K562 (cell line): ENCODE results near the gene TFPI. TPM values are rescaled to one million over a fixed set of nuclear protein-coding genes. Genes with fewer than 3 reads are reported as not detected.

Experiments used
- EP300 ChIP-seq: IDR thresholded peaks from 2 replicates; pipeline ENCODE4 v1.6.1; 2012; ENCODE audit warnings: low read length, improper control_type of control experiment
- FOXA3 ChIP-seq, 2 experiments: fragments of 450-650 bp in 1 of 2; sonication (generic) in 1 of 2; formaldehyde crosslinking; IDR thresholded peaks in 1 of 2; conservative IDR thresholded peaks in 1 of 2; 2 replicates each; pipeline versions ENCODE4 v1.4.0 to v1.8.0; 2020 to 2022; ENCODE audit warnings: mild to moderate bottlenecking in 2 of 2, missing genetic modification reagents in 1 of 2
- FOXM1 ChIP-seq, 2 experiments: fragments of 450-650 bp in 1 of 2; sonication (generic) in 1 of 2; formaldehyde crosslinking in 1 of 2; IDR thresholded peaks; 2 replicates each; pipeline versions ENCODE4 v1.6.1 to v1.9.0; 2017 to 2022; ENCODE audit warnings: low read depth in 2 of 2, mild to moderate bottlenecking in 2 of 2, missing genetic modification reagents in 1 of 2, moderate library complexity in 1 of 2
- LCOR ChIP-seq: sonication (generic); formaldehyde crosslinking; IDR thresholded peaks from 2 replicates; pipeline ENCODE4 v1.8.0; 2022; ENCODE audit warnings: mild to moderate bottlenecking, missing genetic modification reagents
- MTA1 ChIP-seq: fragments of 450-650 bp; IDR thresholded peaks from 2 replicates; pipeline ENCODE4 v1.6.1; 2017; ENCODE audit warnings: borderline replicate concordance
- SETDB1 ChIP-seq: IDR thresholded peaks from one replicate; pipeline ENCODE4 v1.6.1; 2012; ENCODE audit warnings: low read length, control low read depth, inconsistent platforms
- ZNF140 ChIP-seq: fragments of 250-450 bp; sonication (Bioruptor Pico); IDR thresholded peaks from 2 replicates; pipeline ENCODE4 v1.8.0; 2021; ENCODE audit warnings: moderate library complexity, mild to moderate bottlenecking, inconsistent platforms
- ZNF165 ChIP-seq: fragments of 250-450 bp; sonication (Bioruptor Pico); IDR thresholded peaks from 2 replicates; pipeline ENCODE4 v1.4.0; 2020; ENCODE audit warnings: borderline replicate concordance
- ZNF3 ChIP-seq: fragments of 250-450 bp; sonication (Bioruptor Pico); IDR thresholded peaks from 2 replicates; pipeline ENCODE4 v1.5.0; 2021; ENCODE audit warnings: mild to moderate bottlenecking, moderate library complexity
- polyA plus RNA-seq, 8 experiments: library from polyadenylated mRNA; depleted of rRNA in 4 of 8; stranded (reverse) in 5 of 8; unstranded in 3 of 8; fragments of >200 nt; fragmentation: Nextera tagmentation in 2 of 8; fragmentation: Illumina TruSeq in 1 of 8; extraction: Ambion mirVana in 2 of 8; extraction: Trizol in 1 of 8; gene quantifications; 2 replicates each; pipeline versions ENCODE4 v1.2.1 to v1.2.3, GENCODE V29; 2011 to 2014; ENCODE audit warnings: inconsistent platforms in 1 of 8, missing spikeins in 1 of 8
- total RNA-seq, 7 experiments: library from RNA; depleted of rRNA in 6 of 7; stranded (reverse); fragments of >200 nt in 6 of 7; fragmentation: Illumina TruSeq in 2 of 7; extraction: Trizol in 2 of 7; gene quantifications; 2 replicates each; pipeline versions ENCODE4 v1.2.1 to v1.2.3, GENCODE V29; 2011 to 2021; ENCODE audit warnings: low replicate concordance in 1 of 7
- TF ChIP-seq, protein P1 (sequence below), 3 experiments: IDR thresholded peaks in 2 of 3; conservative IDR thresholded peaks in 1 of 3; 2 replicates each; pipeline ENCODE4 v1.5.1; 2011 to 2012; ENCODE audit warnings: low read length in 3 of 3, mild to moderate bottlenecking in 3 of 3, control low read depth in 2 of 3, improper control_type of control experiment in 1 of 3, inconsistent platforms in 1 of 3, low read depth in 1 of 3, mixed read lengths in 1 of 3, moderate library complexity in 1 of 3; ENCODE audit not compliant: insufficient read depth in 2 of 3
- TF ChIP-seq, protein P2 (sequence below): fragments of 250-450 bp; sonication (Bioruptor Pico); IDR thresholded peaks from 2 replicates; pipeline ENCODE4 v1.5.1; 2021; ENCODE audit warnings: mild to moderate bottlenecking
- TF ChIP-seq, protein P3 (sequence below), 2 experiments: fragments of 450-650 bp; formaldehyde crosslinking in 1 of 2; IDR thresholded peaks; 2 replicates each; pipeline versions ENCODE4 v1.4.0 to v1.6.1; 2014 to 2020; ENCODE audit warnings: mild to moderate bottlenecking in 2 of 2, borderline replicate concordance in 1 of 2, low read depth in 1 of 2
- TF ChIP-seq, protein P4 (sequence below): fragments of 200-800 bp; sonication (Bioruptor generic); IDR thresholded peaks from 2 replicates; pipeline ENCODE4 v1.6.1; 2017; ENCODE audit warnings: missing genetic modification characterization, missing compliant biosample characterization

Gene TFPI
- total and polyA plus RNA-seq, 9 of the 15 experiments (the other 6 are each of a cell fraction or from before 2014, with no cell fraction given): 53.5 to 219 (median 100) TPM

DNA sequence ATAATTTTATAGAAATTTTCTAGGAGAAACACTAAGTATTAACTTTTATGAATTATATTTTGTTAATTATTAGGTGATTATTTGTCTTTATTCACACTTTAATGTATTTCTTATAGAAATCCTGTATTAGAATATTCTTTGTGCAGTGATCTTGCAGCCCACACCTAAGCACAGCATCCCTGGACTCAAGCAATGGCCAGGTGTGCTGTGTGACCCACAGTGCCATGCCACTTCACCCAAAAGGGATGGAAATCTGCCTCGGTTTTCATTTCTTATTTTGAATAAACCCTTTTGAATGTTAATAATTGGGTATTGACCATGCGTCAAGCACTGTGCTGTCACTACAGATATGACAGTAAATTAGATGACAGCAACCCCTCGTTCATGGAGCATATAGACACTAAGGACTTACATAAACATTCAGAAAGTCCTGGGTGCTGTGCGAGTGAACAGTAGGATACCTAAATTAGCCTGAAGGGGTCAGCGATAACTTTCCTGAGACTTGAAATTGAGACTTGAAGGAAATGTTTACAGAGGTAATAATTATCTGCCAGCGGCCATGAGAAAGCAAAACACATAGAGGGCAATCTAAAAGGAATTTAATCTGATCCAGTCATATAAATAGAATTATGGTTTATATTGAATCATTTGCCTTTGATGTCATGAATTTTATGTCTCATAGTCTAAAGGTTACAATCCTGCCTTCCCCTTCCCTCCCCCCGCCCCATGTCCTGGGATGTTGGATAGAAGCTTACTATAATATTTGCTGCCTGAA, 53.5 kb downstream of the TFPI start (continued):
- TF ChIP-seq, protein P1, sequence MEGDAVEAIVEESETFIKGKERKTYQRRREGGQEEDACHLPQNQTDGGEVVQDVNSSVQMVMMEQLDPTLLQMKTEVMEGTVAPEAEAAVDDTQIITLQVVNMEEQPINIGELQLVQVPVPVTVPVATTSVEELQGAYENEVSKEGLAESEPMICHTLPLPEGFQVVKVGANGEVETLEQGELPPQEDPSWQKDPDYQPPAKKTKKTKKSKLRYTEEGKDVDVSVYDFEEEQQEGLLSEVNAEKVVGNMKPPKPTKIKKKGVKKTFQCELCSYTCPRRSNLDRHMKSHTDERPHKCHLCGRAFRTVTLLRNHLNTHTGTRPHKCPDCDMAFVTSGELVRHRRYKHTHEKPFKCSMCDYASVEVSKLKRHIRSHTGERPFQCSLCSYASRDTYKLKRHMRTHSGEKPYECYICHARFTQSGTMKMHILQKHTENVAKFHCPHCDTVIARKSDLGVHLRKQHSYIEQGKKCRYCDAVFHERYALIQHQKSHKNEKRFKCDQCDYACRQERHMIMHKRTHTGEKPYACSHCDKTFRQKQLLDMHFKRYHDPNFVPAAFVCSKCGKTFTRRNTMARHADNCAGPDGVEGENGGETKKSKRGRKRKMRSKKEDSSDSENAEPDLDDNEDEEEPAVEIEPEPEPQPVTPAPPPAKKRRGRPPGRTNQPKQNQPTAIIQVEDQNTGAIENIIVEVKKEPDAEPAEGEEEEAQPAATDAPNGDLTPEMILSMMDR (IDR thresholded peaks at IDR 0.05 in 2 of 3, conservative IDR thresholded peaks at IDR 0.05 in 1 of 3; ENCODE audit: insufficient read depth in 2 of 3, low read depth in 1 of 3, low read length in 3 of 3): peak; percentile 34 to 54 (median 51); a peak in 4 of 6 replicates
- TF ChIP-seq ZNF3 (CRISPR knock-in tag) (no peak), ZNF165 (CRISPR knock-in tag) (no peak), SETDB1 (no peak), FOXM1 (IDR thresholded peaks at IDR 0.05; ENCODE audit: low read depth) (no peak), FOXM1 (CRISPR knock-in tag; IDR thresholded peaks at IDR 0.05; ENCODE audit: low read depth) (no peak), LCOR (CRISPR knock-in tag) (no peak), MTA1 (no peak), EP300 (no peak), FOXA3 (CRISPR knock-in tag; conservative IDR thresholded peaks at IDR 0.05 in 1 of 2, IDR thresholded peaks at IDR 0.05 in 1 of 2) (no peak), ZNF140 (CRISPR knock-in tag) (no peak)
- TF ChIP-seq, protein P2, sequence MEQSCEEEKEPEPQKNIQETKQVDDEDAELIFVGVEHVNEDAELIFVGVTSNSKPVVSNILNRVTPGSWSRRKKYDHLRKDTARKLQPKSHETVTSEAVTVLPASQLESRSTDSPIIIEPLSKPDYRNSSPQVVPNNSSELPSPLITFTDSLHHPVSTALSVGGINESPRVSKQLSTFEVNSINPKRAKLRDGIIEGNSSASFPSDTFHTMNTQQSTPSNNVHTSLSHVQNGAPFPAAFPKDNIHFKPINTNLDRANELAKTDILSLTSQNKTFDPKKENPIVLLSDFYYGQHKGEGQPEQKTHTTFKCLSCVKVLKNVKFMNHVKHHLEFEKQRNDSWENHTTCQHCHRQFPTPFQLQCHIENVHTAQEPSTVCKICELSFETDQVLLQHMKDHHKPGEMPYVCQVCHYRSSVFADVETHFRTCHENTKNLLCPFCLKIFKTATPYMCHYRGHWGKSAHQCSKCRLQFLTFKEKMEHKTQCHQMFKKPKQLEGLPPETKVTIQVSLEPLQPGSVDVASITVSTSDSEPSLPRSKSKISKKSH (CRISPR knock-in tag): no peak
- TF ChIP-seq, protein P3, sequence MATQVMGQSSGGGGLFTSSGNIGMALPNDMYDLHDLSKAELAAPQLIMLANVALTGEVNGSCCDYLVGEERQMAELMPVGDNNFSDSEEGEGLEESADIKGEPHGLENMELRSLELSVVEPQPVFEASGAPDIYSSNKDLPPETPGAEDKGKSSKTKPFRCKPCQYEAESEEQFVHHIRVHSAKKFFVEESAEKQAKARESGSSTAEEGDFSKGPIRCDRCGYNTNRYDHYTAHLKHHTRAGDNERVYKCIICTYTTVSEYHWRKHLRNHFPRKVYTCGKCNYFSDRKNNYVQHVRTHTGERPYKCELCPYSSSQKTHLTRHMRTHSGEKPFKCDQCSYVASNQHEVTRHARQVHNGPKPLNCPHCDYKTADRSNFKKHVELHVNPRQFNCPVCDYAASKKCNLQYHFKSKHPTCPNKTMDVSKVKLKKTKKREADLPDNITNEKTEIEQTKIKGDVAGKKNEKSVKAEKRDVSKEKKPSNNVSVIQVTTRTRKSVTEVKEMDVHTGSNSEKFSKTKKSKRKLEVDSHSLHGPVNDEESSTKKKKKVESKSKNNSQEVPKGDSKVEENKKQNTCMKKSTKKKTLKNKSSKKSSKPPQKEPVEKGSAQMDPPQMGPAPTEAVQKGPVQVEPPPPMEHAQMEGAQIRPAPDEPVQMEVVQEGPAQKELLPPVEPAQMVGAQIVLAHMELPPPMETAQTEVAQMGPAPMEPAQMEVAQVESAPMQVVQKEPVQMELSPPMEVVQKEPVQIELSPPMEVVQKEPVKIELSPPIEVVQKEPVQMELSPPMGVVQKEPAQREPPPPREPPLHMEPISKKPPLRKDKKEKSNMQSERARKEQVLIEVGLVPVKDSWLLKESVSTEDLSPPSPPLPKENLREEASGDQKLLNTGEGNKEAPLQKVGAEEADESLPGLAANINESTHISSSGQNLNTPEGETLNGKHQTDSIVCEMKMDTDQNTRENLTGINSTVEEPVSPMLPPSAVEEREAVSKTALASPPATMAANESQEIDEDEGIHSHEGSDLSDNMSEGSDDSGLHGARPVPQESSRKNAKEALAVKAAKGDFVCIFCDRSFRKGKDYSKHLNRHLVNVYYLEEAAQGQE (IDR thresholded peaks at IDR 0.05; ENCODE audit: borderline replicate concordance): peak; percentile 55; the same call in 1 of the 2 replicates
- TF ChIP-seq, protein P3 (CRISPR knock-in tag; IDR thresholded peaks at IDR 0.05; ENCODE audit: low read depth): no peak
- TF ChIP-seq, protein P4, sequence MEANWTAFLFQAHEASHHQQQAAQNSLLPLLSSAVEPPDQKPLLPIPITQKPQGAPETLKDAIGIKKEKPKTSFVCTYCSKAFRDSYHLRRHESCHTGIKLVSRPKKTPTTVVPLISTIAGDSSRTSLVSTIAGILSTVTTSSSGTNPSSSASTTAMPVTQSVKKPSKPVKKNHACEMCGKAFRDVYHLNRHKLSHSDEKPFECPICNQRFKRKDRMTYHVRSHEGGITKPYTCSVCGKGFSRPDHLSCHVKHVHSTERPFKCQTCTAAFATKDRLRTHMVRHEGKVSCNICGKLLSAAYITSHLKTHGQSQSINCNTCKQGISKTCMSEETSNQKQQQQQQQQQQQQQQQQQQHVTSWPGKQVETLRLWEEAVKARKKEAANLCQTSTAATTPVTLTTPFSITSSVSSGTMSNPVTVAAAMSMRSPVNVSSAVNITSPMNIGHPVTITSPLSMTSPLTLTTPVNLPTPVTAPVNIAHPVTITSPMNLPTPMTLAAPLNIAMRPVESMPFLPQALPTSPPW (CRISPR knock-in tag): no peak
